Smooth muscle cell (in vitro differentiated cells): ENCODE results near the gene PLA2G2C. TPM values are rescaled to one million over a fixed set of nuclear protein-coding genes. Genes with fewer than 3 reads are reported as not detected.

Experiments used
- DNase-seq: peaks from one replicate; lab custom pipeline; 2025; ENCODE audit not compliant: unreplicated experiment; lab: John Stamatoyannopoulos, UW
- H2AFZ ChIP-seq: fragments of 200-600 bp; sonication (generic); 2 replicates; pipeline ENCODE4 v1.6.0; 2016; ENCODE audit warnings: antibody characterized with exemption, low read depth, mild to moderate bottlenecking
- H3F3A ChIP-seq: fragments of 200-600 bp; sonication (generic); 2 replicates; pipeline ENCODE4 v1.6.0; 2017; ENCODE audit warnings: antibody characterized with exemption, low read depth
- H3K27ac ChIP-seq: fragments of 200-600 bp; sonication (generic); 2 replicates; pipeline ENCODE4 v1.5.1; 2016; ENCODE audit warnings: low read depth, mild to moderate bottlenecking
- H3K27me3 ChIP-seq: fragments of 200-600 bp; sonication (generic); 2 replicates; pipeline ENCODE4 v1.6.1; 2016; ENCODE audit warnings: low read depth, mild to moderate bottlenecking
- H3K36me3 ChIP-seq: fragments of 200-600 bp; sonication (generic); 2 replicates; pipeline ENCODE4 v1.5.1; 2016; ENCODE audit warnings: low read depth
- H3K4me1 ChIP-seq: fragments of 200-600 bp; sonication (generic); 2 replicates; pipeline ENCODE4 v1.5.1; 2016; ENCODE audit warnings: low read depth
- H3K4me2 ChIP-seq: fragments of 200-600 bp; sonication (generic); 2 replicates; pipeline ENCODE4 v1.6.0; 2016; ENCODE audit warnings: mild to moderate bottlenecking
- H3K4me3 ChIP-seq: fragments of 200-600 bp; sonication (generic); 2 replicates; pipeline ENCODE4 v1.5.1; 2016; ENCODE audit warnings: mild to moderate bottlenecking
- H3K79me2 ChIP-seq: fragments of 200-600 bp; sonication (generic); 2 replicates; pipeline ENCODE4 v1.6.0; 2016; ENCODE audit warnings: low read depth, mild to moderate bottlenecking
- H3K9ac ChIP-seq: fragments of 200-600 bp; sonication (generic); 2 replicates; pipeline ENCODE4 v1.6.0; 2016; ENCODE audit warnings: low read depth
- H3K9me3 ChIP-seq: fragments of 200-600 bp; sonication (generic); replicated peaks from 2 replicates; pipeline ENCODE4 v1.5.1; 2016; ENCODE audit warnings: low read depth
- H4K20me1 ChIP-seq: fragments of 200-600 bp; sonication (generic); 2 replicates; pipeline ENCODE4 v1.6.0; 2016; ENCODE audit warnings: low read depth
- WGBS: methylation state at CpG from one replicate; pipeline ENCODE4 v1.1.7; 2016; ENCODE audit warnings: low lambda C conversion rate; 5-methylcytosine and 5-hydroxymethylcytosine counted together
- polyA plus RNA-seq: library from polyadenylated mRNA; unstranded; fragments of >200 nt; fragmentation: Nextera tagmentation; extraction: Ambion mirVana; gene quantifications from 2 replicates; pipeline ENCODE4 v1.2.1, GENCODE V29; 2016
- total RNA-seq: library from RNA; depleted of rRNA; stranded (reverse); fragments of >200 nt; gene quantifications from 2 replicates; pipeline ENCODE4 v1.2.3, GENCODE V29; 2014
- TF ChIP-seq, protein P1 (sequence below): fragments of 200-600 bp; sonication (generic); IDR thresholded peaks from 2 replicates; pipeline ENCODE4 v1.5.1; 2017; ENCODE audit warnings: borderline replicate concordance, mild to moderate bottlenecking, antibody characterized with exemption; ENCODE audit not compliant: insufficient read depth, poor library complexity, severe bottlenecking

PLA2G2C gene
- total and polyA plus RNA-seq, 2 experiments from 2014 or later: 0.09 TPM; not detected in 1

GRCh38 chr1:20188455-20188817 lies 2.1 kb upstream of the PLA2G2C start:
- H3K27me3 ChIP-seq: no peaks in the 10 kb centered on the region
- H4K20me1 ChIP-seq: no peaks in the 10 kb centered on the region
- no peak overlapping the region for H2AFZ ChIP-seq
- 83% methylated on average over 4 of the region's 4 CpGs for WGBS
- no peak overlapping the region for H3K27ac ChIP-seq
- TF ChIP-seq, protein P1, sequence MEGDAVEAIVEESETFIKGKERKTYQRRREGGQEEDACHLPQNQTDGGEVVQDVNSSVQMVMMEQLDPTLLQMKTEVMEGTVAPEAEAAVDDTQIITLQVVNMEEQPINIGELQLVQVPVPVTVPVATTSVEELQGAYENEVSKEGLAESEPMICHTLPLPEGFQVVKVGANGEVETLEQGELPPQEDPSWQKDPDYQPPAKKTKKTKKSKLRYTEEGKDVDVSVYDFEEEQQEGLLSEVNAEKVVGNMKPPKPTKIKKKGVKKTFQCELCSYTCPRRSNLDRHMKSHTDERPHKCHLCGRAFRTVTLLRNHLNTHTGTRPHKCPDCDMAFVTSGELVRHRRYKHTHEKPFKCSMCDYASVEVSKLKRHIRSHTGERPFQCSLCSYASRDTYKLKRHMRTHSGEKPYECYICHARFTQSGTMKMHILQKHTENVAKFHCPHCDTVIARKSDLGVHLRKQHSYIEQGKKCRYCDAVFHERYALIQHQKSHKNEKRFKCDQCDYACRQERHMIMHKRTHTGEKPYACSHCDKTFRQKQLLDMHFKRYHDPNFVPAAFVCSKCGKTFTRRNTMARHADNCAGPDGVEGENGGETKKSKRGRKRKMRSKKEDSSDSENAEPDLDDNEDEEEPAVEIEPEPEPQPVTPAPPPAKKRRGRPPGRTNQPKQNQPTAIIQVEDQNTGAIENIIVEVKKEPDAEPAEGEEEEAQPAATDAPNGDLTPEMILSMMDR: no peak
- H3K4me2 ChIP-seq: no peak overlapping the region
- peaks cover 7% of the 10 kb centered on the region for H3K4me1 ChIP-seq
- no peaks in the 10 kb centered on the region for H3K79me2 ChIP-seq
- no peak for DNase-seq
- no peaks in the 10 kb centered on the region for H3K9me3 ChIP-seq
- H3F3A ChIP-seq: peaks cover 6% of the 10 kb centered on the region
- H3K4me3 ChIP-seq: no peak overlapping the region
- H3K36me3 ChIP-seq: no peaks in the 10 kb centered on the region
- no peak overlapping the region for H3K9ac ChIP-seq

- H3K79me2 ChIP-seq: no peaks in the 10 kb centered on the region
Observed at GRCh38 chr1:20187813-20188454, 1.6 kb upstream of the PLA2G2C start.

GRCh38 chr1:20187103-20187812 lies 940 bp upstream of the PLA2G2C start:
- Histone ChIP-seq H3K36me3 (no peaks in the 10 kb centered on the region), H3K27ac (no peak overlapping the region), H3K4me2 (no peak overlapping the region), H2AFZ (no peak overlapping the region), H3K4me3 (no peak overlapping the region), H3K4me1 (peaks cover 7% of the 10 kb centered on the region), H3K9ac (no peak overlapping the region), H3F3A (peaks cover 6% of the 10 kb centered on the region), H3K27me3 (no peaks in the 10 kb centered on the region), H3K9me3 (no peaks in the 10 kb centered on the region), H3K79me2 (no peaks in the 10 kb centered on the region), H4K20me1 (no peaks in the 10 kb centered on the region)
- 85% methylated on average over 7 of the region's 7 CpGs for WGBS
- TF ChIP-seq, protein P1: no peak
- DNase-seq: no peak

More at GRCh38 chr1:20187813-20188454, 1.6 kb upstream of the PLA2G2C start:
- Histone ChIP-seq H3F3A (peaks cover 6% of the 10 kb centered on the region), H3K4me2 (no peak overlapping the region), H3K9me3 (no peaks in the 10 kb centered on the region), H3K4me3 (no peak overlapping the region), H3K27ac (no peak overlapping the region), H3K36me3 (no peaks in the 10 kb centered on the region), H3K9ac (no peak overlapping the region), H3K27me3 (no peaks in the 10 kb centered on the region), H4K20me1 (no peaks in the 10 kb centered on the region), H3K4me1 (peaks cover 7% of the 10 kb centered on the region), H2AFZ (no peak overlapping the region)
- 43% methylated on average over 4 of the region's 4 CpGs for WGBS
- no peak for DNase-seq
- TF ChIP-seq, protein P1: no peak
